ENCODE measurements around the gene MYH10.

Gene MYH10

DNA sequence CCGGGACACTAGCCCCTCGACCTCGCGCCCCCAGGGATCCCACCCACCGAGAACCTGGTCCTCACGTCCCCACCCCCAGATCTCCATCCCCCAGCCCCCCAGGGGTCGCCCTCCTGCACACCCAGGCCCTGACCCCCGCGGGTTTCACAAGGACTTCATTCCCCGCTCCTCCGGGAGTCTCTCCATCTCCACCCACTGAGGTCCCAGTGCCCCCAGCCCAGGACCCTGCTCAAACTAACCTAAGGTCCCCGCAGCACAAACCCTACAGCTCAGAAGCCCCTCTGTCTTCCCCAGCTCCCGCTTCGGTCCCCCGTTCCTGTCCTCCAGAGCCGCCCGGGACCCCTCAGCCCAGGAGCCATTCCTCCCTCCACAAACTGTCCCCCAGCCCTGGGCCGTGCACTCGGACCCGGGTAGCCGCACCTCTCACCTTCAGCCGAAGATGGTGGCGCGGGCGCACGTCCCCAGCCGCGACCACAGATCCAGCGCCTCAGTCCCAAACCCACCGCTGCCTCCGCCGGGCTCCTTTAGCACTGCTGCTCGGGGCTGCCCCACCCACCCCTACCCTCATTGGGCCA lies at the start of gene MYH10:
TSS of gene MYH10 (minus strand) at position 499 of the 575 bp plus-strand sequence. CDS start 7,479 bp downstream, outside the sequence.
- Mint-ChIP-seq H3K9me3 (no peaks in the 10 kb centered on the region), H3K4me1 (peaks cover 19% of the 10 kb centered on the region), H3K27ac (peak within 1 kb of the TSS; percentile 78 to 95 (median 94)), H3K36me3 (ENCODE audit: low read depth) (no peaks in the 10 kb centered on the region), H3K27me3 (ENCODE audit: low read depth) (no peaks in the 10 kb centered on the region), H3K4me3 (peak within 1 kb of the TSS; percentile 91 to 100 (median 99))
- TF ChIP-seq, protein P1, sequence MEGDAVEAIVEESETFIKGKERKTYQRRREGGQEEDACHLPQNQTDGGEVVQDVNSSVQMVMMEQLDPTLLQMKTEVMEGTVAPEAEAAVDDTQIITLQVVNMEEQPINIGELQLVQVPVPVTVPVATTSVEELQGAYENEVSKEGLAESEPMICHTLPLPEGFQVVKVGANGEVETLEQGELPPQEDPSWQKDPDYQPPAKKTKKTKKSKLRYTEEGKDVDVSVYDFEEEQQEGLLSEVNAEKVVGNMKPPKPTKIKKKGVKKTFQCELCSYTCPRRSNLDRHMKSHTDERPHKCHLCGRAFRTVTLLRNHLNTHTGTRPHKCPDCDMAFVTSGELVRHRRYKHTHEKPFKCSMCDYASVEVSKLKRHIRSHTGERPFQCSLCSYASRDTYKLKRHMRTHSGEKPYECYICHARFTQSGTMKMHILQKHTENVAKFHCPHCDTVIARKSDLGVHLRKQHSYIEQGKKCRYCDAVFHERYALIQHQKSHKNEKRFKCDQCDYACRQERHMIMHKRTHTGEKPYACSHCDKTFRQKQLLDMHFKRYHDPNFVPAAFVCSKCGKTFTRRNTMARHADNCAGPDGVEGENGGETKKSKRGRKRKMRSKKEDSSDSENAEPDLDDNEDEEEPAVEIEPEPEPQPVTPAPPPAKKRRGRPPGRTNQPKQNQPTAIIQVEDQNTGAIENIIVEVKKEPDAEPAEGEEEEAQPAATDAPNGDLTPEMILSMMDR (IDR thresholded peaks at IDR 0.05; ENCODE audit: unreplicated experiment in 3 of 3) = peak in 2 of 3 experiments; percentile 36 to 40

DNA sequence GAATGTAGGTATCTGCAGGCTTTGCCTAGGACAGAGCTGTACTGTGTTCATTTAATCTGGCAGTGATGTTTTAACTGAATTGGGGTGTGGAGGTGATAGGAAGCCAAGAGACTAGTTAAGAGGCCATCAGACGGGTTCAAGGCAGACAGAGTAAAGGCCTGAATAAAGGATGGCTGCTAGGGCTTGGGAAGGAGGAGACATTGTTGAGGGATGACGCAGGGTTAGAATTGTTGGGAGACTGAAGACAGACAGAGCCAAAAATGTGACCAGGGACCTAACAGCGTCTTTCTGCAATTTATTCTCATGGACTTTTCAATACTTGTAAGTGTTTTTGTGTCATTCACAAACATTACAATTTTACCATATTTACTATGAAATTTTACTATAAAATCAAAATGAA lies 48.6 kb upstream of the MYH10 start:
- Mint-ChIP-seq H3K4me3 (no peak overlapping the region), H3K9me3 (peaks cover 6% of the 10 kb centered on the region), H3K27me3 (ENCODE audit: low read depth) (peaks cover 7% of the 10 kb centered on the region), H3K4me1 (peaks cover 51% of the 10 kb centered on the region), H3K27ac (peak overlapping the region; percentile 44 to 54 (median 54)), H3K36me3 (ENCODE audit: low read depth) (peaks cover 7% of the 10 kb centered on the region)
- TF ChIP-seq, protein P1 (IDR thresholded peaks at IDR 0.05; ENCODE audit: unreplicated experiment in 3 of 3) = no peak

DNA sequence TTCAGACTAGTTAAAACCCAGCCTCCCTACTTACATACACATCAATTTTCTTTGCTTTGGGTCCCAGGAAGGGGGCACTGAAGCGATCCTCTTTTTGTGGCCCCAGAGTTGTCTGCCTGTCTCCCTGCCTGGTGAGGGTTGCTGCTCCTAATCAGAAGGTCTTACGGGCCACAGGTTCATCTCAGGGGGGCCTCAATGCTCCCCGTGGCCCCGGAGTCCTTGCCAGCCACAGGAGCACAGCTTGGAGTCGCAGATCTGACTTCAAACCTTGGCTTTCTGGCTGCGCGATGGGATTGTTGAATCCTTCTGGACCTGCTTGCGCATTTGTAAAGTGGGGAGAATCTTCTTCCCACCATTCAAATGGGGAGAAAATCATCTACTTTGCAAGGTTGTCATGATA lies 44.8 kb upstream of the MYH10 start:
- H3K27ac Mint-ChIP-seq = peak overlapping the region; percentile 97 to 99 (median 98)
- H3K9me3 Mint-ChIP-seq = peaks cover 6% of the 10 kb centered on the region
- peak overlapping the region in 2 of 3 experiments; percentile 39 to 57 for H3K4me3 Mint-ChIP-seq
- TF ChIP-seq, protein P1 (IDR thresholded peaks at IDR 0.05; ENCODE audit: unreplicated experiment in 3 of 3) = no peak
- H3K27me3 Mint-ChIP-seq (ENCODE audit: low read depth) = peaks cover 7% of the 10 kb centered on the region
- peaks cover 7% of the 10 kb centered on the region for H3K36me3 Mint-ChIP-seq (ENCODE audit: low read depth)
- peaks cover 63% of the 10 kb centered on the region for H3K4me1 Mint-ChIP-seq

DNA sequence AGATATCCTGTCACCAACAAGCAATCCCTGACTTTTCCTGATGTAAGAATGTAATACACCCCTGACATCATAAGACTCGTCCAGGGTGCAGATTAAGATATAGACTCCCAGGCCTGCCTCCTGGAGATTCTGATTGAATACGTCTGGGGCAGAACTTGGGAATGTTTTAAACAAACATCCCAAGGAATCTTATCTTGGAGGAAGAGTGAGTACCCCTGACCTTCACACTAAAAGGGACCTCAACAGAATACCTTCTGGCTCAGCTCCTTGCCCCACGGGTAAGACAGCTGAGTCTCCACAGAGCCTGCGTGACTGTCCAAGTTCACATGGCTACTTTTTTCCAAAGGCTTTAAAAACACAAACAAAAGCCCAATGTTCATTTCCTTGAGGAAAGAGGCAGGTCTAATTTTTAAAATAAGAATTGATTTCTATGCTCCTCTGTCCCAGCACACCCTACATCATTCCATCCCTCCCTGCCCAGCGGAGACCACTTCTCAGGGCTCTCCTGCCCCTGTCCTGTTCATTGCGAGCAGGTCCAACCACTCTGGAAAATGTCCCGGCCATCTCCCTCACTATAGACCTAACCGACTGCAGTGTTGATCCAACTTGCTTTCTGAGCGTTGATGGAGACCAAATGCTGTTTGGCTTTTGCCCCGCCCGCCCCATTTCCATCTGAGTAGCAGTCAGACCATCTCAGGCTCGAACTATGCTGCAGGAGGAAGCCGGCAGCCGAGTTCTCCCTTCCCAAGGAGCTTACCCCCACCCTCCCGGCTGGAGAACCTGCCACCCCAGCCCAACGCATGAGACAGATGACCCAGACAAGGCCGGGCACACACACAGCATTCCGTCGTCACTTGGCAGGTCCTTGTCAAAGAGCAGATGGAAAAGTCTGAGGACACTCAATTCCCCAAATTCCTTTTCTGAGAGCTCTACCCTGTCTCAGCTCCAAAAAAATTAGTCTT lies 44.1 kb upstream of the MYH10 start:
- Mint-ChIP-seq H3K4me1 (peaks cover 60% of the 10 kb centered on the region), H3K27ac (peak overlapping the region; percentile 97 to 99 (median 98)), H3K4me3 (peak overlapping the region in 2 of 3 experiments; percentile 39 to 57), H3K36me3 (ENCODE audit: low read depth) (peaks cover 7% of the 10 kb centered on the region), H3K27me3 (ENCODE audit: low read depth) (peaks cover 7% of the 10 kb centered on the region), H3K9me3 (peaks cover 6% of the 10 kb centered on the region)
- TF ChIP-seq, protein P1 (IDR thresholded peaks at IDR 0.05; ENCODE audit: unreplicated experiment in 3 of 3) = no peak

DNA sequence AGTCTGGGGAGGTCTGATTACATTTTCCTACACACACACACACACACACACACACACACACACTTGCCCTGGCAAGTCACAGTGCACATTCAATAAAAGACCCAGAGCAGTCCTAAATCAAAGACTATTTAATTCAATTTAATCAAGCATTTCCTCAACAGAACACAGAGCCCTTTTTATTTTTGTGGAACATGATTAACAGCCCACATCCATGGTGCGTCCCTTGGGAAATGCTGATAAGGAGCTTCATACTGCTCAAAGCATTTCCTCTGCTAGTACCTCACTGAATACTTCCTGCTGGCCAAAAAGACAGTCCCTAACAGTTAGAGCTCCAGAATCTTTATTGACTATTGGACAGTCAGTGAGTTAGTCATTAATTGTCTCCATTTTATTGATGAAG lies 43.1 kb upstream of the MYH10 start:
- peak overlapping the region in 2 of 3 experiments; percentile 2 to 3 for H3K4me3 Mint-ChIP-seq
- peak overlapping the region; percentile 97 to 99 (median 98) for H3K27ac Mint-ChIP-seq
- peaks cover 2% of the 10 kb centered on the region for H3K36me3 Mint-ChIP-seq (ENCODE audit: low read depth)
- TF ChIP-seq, protein P1 (IDR thresholded peaks at IDR 0.05; ENCODE audit: unreplicated experiment in 3 of 3) = no peak
- peaks cover 61% of the 10 kb centered on the region for H3K4me1 Mint-ChIP-seq
- H3K9me3 Mint-ChIP-seq = peaks cover 3% of the 10 kb centered on the region
- peaks cover 5% of the 10 kb centered on the region for H3K27me3 Mint-ChIP-seq (ENCODE audit: low read depth)
